NCI-H1048 (cell line): Measurements from ENCODE around the gene WAC.

Experiments used
- DNase-seq: peaks from one replicate; lab custom pipeline; 2025; lab: John Stamatoyannopoulos, UW

The WAC gene

DNA sequence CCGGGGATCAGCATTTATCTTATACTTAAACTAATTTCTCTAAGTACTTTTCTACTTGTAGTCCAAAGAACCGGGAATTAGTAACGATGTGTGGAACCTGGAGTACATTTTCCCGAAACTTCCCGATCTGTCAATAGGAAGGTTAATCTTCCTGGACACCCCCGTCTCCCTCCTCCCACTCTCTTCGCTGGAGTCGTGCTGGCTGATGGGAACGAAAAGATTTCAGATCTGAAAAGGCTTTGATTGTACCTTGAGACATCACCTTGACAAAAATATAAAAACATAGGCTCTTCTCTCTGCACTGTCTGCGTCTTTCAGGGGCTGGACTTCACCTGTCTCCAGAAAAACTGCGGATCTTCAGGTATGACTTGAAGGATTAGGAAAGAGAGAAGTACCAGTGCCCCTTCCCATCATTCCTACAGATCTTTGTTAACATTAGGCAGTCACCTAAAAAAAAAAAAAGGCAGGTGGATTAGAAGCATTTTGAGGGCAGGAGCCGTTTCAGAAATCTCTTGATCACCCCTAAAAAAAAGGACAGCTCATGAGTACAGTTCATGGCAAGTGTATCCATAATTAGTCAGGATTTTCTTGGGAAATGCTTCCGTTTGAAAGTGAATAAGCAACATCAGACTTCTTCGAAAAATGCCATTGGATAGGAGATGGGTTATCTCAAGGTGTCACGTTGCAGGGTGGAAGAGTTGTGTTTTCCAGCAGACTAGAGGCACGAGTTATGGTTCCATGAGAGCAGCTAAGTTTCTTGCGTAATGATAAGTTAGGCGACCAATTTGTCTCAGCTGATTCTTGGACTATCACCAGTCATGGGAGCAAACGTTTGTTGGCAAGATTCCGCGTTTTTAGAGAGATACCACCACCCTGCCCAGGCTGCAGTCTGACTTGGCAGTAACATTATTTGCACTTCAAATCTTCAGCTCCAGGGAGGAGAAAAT, 136.6 kb downstream of the WAC start:
- DNase-seq = no peak
